AG08396 (cell line): ENCODE results near the gene CDC27.
"Not testable (repeated sequence)": the region's sequence is repeated elsewhere in the genome, so short reads cannot be mapped to it uniquely, and the experiment has no call there.

Experiments
- DNase-seq: peaks from one replicate; pipeline ENCODE4 v3.0.0; 2012; ENCODE audit warnings: low spot score, mixed read lengths

CDC27 gene

DNA sequence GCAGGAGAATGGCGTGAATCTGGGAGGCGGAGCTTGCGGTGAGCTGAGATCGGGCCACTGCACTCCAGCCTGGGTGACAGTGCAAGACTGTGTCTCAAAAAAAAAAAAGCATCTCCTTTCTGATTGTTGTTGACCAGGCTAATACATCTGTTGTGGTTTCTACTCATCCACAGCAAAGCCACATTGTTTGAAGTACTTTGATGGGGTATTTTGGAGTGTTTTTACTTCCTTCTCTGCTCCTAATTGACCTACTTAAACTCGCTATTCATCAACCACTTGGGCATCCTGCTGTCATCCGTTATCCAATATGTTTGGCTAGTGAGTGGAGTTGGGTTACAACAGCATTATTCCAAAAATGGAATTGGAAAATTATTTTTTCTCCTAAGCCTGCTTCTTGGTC is 3.5 kb upstream of the CDC27 start:
- DNase-seq, result no peak

DNA sequence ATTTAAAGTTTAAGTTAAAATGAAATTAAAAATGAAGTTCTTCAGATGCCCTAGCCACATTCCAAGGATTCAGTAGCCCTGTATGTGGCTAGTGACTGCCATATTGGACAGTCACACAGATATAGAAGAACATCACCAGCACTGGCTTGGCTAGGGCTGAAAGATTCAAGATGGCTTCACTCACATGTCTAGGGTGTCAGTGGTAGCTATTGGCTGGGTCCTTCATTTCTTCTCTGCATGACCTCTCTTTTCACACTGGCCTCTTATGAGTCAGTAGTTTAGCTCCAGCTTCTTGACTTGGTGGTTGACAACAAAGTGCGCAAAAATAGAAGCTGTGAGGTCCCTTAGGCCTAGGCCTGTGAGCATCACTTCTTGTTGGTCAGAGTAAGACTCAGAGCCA is 1.7 kb upstream of the CDC27 start:
- DNase-seq, result no peak

DNA sequence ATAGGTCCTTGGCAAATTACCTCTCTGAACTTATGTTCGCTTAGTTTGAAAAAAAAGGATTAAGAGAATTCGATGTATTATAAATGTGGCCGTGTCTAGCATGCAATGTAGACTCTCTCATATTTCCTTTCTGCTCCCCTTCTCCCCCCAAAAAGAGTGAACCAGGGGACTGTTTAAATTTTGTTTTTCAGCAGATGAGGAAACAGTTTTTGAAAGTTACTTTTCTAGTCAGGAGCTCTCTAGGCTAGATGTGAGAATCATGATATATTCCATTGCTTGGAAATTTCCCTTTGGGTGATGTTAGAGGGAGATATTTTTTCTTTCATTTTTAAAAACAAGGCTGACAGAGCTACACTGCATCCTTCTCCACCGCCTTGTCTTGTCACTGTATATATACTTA is 1.1 kb upstream of the CDC27 start:
- no peak for DNase-seq

DNA sequence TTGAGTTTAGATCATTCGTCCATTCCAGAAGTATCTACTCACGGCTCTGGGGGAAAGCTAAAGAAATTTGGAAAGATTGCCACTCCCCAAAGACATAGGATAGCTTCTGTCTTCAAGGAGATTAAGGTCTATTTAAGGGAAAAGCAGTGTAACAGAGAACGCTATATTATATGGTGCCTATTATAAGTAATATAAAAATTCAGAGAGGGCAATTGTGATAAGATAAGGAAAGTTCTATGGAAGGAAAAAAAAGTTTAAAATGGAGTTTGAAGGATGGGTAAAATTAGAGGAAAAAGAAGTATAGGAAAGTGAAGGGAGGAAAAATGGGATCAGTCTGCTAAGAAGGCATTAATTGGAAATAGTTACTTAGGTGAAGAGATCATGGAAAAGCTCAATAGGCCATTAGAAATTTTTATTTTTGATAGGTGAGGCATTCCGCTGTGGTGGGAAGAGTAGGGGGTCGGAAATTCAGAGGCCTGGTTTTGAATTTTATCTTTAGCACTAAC is 690 bp upstream of the CDC27 start:
- no peak for DNase-seq

DNA sequence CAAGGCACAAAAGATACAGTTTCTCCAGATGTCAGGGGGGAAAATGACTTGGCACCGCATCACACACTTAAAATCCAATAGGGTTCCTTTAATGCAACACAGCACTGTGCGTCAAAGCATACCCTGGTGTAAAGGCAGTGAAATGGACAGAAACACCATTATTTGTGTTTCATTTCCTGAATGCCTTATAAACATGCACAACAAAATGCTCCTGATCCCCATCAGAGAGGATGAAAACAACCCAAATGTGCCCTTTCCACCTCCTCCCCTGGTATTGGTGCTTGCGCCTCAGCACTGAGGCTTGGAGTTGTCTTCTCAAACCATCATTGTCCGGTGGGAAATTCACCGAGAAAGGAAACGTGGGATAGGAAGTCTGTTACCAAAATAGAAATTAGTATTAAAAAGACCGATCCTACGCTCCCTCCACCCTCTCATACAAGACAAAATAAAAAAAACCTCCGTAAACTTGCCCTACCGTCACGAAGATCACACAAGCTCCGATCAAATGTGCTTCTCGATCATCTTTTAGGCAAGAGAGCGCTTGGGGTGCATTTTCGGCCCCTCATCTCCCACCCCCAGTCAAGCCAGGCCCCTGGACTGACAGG is 722 bp downstream of the CDC27 start:
- DNase-seq, result no peak

DNA sequence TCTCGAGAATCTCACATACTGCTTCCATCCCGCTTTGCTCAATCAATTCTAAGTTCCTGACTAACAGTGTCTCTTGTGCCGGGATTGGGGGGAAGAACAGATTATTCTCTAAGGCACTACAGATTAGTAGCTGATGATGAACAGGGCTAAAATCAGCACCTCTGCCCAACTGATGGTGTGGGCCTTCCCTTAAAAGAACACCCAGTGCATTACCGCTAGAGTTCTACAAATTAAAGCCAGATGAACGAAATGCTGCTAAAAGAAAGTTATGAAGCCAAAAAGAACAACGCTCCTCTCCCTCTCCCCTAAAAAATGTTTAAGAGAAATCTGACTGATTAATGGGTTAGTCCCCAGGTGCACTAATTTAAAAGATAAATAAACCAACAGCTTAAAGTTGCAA is 4.4 kb downstream of the CDC27 start:
- DNase-seq, result no peak

DNA sequence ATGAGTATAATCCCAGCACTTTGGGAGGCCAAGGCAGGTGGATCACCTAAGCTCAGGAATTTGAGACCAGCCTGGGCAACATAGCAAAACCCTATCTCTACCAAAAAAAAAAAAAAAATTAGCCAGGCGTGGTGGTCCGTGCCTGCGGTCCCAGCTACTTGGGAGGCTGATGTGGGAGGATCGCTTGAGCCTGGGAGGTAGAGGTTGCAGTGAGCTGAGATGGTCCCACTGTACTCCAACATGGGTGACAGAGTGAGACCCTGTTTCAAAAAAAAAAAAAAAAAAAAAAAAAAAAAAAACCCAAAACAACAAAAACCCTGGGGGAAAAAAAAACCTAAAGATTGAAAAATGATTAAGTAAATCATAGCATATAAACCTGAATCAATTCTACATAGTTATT is 8.1 kb downstream of the CDC27 start:
- not testable (repeated sequence) for DNase-seq

DNA sequence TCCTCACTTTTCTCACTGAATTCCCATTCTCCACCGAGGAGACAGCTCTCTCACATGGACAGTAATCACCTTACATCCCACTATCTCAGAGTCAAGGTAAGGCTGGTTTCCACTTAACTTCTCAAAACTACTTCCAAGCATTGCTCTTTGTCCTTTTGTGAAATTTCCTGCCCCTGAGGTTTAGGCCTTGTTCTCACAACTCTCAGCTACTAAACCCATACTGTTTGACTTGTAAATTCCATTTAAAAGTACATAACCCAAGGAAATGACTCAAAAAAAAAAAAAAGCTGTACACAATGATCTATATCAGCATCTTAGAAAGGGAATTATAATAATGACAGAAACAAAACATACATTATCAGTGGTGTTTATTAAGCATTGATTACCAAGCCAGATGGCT is 8.8 kb downstream of the CDC27 start:
- DNase-seq, result no peak

DNA sequence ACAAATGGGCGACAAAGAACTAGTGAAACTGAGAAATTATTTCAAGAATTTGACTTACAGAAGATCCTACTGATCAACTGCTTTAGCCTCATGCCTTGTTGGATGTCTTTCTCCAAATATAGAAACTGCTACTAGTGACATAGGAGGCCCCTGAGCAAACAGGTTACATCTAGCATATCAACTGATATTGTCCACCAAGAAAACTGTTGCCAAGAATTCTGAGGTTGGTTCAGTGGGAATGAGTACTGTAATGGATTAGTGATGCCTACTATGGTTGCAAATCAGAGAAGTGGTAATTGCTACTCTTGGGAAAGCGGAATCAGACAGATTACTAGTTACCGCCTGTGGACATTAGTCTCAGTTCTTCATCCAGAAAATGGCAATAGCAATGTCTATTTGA is 10.0 kb downstream of the CDC27 start:
- DNase-seq, result no peak

DNA sequence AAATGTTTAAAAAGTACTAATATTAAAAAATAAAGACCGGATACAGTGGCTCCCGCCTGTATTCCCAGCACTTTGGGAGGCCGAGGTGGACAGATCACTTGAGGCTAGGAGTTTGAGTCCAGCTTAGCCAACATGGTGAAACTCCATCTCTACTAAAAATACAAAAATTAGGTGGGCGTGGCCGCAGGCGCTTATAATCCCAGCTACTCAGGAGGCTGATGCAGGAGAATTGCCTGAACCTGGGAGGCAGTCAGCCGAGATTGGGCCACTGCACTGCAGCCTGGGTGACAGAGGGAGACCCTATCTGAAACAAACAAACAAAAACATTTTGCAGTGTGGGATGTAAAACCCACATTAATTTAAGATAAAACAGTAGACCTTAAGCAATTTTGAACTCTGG is 11.8 kb downstream of the CDC27 start:
- no peak for DNase-seq

DNA sequence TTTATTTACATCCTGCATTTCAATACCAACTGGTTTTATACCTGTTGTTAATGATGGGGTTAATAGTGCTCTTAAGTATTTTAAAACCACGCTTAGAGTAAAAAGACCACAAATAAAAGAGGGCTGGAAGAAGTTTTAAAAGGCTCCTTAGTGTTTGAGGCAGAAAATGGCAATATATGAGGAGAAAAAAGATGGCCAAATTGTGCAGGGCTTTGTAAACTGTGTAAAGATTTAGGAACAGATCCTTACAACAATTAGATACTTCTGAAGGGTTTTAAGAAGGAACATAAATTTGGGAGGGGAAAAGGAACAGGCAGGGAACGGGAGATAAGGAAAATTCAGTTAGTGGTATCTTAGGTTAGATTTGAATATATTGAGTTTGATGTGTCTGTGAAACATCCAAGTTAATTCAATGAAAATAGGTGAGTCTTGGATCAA is 12.7 kb downstream of the CDC27 start:
- no peak for DNase-seq

DNA sequence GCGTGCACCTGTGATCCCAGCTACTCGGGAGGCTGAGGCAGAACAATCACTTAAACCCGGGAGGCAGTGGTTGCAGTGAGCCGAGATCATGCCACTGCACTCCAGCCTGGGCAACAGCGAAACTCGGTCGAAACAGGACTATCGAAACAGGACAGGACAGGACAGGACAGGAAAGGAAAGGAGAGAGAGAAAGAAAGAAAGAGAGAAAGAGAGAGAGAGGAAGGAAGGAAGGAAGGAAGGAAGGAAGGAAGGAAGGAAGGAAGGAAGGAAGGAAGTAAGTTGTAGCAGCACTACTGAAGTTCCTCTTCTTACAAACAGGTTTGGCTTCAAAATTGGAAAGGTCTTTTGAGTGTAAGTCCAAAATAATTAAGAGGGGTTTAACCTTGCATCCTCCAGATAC is 14.3 kb downstream of the CDC27 start:
- not testable (repeated sequence) for DNase-seq

DNA sequence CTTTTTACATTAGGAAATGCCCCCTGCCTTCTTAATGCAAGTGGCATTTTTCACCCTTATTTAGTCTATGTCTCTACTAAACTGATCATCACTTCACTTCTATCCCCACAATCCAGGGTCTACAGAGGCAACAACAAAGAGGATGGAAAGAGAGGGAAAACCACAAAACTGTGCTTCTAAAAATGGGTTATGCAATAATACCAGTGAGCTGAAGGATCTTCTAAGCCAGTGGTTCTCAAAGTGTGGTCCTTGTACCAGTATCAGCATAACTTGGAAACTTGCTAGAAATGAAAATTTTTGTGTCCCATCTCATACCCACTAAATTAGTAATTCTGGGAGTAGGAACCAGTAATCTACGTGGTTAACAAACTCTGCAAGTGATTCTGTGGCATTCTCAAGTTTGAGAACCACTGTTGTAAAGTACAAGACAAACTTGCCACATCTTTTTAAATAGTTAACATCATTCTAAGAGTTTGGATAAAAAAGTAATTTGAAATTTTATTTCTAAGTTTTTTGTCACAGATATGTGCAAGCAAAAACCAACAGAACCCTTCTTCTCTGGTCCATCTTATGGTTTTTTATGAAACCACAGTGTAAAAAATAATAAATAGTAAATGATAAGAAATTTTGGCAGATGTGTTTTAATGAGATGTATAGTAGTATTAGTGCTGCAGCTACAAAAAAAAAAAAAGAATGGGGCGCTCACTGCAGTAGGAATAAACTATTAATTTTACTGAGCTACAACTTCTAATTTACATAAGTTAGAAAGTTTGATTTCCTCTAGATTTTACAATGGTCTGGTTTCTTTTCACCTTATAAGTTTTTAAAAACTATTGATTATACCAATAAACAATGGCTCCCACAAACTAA is 16.2 kb downstream of the CDC27 start:
- DNase-seq, result no peak

DNA sequence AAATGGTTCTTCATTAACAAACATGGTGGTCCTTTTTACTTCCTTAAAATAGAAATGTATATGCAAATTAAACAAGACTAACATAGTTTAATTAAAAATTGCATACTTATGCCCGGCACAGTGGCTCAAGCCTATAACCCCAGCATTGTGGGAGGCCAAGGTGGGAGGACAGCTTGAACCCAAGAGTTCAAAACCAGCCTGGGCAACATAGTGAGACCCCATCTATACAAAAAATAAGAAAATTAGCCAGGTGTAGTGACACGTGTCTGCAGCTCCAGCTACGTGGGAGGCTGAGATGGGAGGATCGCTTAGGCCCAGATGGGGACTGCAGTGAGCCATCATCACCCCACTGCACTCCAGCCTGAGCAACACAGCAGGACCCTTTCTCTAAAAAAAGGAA is 18.4 kb downstream of the CDC27 start:
- no peak for DNase-seq

DNA sequence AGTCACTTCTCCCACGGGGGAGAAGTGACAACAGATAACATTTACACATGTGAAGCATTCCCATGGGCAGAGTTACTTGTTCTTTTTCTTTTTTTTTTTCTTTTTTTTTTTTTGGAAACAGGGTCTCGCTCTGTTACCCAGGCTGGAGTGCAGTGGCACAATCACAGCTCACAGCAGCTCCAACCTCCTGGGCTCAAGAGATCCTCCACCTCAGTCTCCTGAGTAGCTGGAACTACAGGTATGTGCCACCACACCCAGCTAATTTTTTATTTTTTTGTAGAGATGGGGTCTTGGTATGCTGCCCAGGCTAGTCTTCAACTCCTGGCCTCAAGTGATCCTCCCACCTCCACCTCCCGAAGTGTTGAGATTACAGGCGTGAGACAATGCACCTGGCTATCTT is 20.2 kb downstream of the CDC27 start:
- DNase-seq, result not testable (repeated sequence)

DNA sequence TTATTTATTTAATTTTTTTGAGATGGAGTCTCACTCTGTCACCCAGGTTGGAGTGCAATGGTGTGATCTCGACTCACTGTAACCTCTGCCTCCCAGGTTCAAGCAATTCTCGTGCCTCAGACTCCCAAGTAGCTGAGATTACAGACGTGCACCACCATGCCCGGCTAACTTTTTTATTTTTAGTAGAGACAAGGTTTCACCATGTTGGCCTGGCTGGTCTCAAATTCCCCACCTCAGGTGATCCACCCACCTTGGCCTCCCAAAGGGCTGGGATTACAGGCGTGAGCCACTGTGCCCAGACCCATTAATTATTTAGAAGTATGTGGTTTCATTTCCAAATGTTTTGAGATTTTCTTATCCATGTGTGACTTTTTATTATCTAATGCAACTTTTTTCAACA is 22.2 kb downstream of the CDC27 start:
- not testable (repeated sequence) for DNase-seq

DNA sequence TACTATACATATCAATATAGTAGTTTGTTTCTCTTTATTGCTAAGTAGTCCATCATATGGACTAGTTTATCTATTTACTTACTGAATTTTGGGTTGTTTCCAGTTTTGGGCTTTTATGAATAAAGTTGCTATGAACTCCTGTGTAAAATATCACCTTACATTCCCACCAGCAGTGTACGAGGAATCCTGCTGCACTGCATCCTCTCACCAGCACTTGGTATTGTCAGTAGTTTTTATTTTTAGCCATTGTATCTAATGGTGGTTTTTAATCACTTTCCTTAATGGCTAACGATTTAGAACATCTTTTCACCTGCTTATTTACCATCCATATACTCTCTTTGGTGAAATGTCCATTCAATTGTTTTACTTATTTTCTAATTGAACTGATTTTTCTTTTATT is 24.0 kb downstream of the CDC27 start:
- no peak for DNase-seq

DNA sequence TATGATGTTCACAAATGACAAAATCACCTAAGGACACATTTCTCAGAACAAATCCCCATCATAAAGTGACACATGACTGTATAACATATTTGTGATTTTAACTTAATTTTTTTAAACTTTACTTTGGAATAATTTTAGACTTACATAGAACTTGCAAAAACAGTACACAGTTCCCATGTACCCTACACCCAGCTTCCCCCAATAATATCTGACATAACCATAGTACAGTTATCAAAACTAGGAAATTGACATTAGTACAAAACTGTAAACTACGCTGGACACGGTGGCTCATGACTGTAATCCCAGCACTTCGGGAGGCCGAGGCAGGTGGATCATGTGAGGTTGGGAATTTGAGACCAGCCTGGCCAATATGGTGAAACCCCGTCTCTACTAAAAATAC is 24.8 kb downstream of the CDC27 start:
- no peak for DNase-seq

DNA sequence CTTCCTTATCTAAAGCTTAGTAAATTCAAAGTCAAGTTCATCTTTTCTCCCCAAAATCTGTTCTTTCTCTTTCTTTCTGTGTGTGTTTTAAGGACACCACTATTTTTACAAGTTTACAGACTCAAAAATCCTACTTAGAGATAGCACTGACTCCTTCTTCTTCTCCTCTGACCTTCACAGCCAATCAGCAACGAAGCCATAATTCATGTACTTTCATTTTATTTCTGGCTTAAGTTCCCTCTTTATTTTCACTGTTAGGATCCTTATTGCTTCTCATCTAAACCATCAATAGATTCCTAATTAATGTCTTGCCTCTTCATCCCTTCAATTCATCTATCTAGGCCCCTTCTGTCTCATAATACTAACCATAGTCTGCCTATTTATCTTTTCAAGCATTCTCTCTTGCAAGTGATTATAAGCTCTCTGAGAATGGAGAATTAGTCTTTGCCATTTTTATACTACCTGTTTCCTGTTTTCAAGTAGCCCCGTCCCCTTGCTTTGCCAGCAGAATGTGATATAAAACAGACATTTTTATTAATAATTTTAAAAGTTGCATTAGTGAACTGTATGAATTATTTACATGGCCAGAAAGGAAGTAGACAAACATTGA is 27.0 kb downstream of the CDC27 start:
- DNase-seq, result no peak

DNA sequence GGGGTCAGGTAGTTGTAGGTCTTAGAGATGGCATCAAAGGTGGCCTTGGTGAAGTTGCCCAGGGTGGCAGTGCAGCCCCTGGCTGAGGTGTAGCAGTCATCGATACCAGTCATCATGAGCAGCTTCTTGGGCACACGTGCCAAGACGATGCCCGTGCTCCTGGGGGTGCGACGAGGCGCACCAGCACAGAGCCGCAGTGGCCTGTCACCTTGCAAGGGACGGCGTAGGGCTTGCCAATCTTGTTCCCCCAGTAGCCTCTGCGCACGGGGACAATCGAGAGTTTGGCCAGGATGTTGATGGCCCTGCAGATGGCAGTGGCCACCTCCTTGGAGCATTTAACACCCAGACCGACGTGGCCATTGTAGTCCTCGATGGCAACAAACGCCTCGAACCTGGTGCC is 29.8 kb downstream of the CDC27 start:
- DNase-seq, result no peak

DNA sequence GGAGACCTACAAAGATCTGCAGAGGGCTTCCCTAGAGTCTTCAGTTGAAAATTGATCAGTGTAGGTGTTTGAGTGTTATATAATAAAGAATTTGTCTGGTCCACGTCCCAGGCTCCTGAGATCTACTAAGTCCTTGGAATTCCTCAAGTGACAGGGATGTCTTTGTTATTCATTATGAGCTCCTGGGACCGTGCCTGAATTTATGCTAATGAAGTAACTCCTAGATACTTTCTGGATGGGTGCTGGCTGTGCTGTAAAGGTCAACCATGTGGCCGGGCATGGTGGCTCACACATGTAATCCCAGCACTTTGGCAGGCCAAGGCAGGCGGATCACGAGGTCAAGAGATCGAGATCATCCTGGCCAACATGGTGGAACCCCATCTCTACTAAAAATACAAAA is 43.7 kb downstream of the CDC27 start:
- DNase-seq, result no peak

DNA sequence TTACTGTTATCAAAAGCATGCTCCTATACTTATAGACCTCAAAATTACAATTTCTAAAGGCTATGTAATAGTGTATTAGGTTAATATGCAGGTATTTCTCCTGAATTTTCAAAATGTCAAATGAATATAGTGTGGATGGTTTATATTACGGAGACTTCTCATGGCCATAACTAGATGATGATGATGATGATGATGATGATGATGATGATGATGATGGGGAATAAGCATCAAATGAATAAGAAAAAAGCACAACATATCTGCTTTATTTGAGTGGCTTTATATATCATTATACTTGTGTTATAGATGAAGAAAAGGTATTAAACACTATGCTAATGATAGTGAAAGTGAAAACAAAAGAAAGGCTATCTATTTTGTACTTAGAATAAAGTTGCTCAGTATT is 53.9 kb downstream of the CDC27 start:
- no peak for DNase-seq

DNA sequence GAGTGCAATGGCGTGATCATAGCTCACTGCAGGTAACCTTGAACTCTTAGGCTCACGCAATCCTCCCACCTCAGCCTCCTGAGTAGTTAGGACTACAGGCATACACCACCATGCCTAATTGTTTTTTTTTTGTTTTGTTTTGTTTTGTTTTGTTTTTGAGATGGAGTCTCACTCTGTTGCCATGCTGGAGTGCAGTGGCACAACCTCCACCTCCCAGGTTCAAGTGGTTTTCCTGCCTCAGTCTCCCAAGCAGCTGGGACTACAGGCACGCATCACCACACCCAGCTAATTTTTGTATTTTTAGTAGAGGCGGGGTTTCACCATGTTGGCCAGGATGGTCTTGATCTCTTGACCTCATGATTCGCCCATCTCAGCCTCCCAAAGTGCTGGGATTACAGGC is 54.7 kb downstream of the CDC27 start:
- not testable (repeated sequence) for DNase-seq
